Endometrial microvascular endothelial cells (primary cell): ENCODE measurements around the gene VDR. TPM values are rescaled to one million over a fixed set of nuclear protein-coding genes. Genes with fewer than 3 reads are reported as not detected.

Experiments
- in situ Hi-C: cut with HindIII; loops from 2 replicates; pipeline ENCODE4 v1.10.0; 2017; ENCODE audit warnings: low sequenced_read_pairs, low pct_unique_long_range_greater_than_20kb; ENCODE audit errors: inconsistent ontology term
- total RNA-seq: library from RNA; depleted of rRNA; stranded (reverse); fragments of >200 nt; gene quantifications from one replicate; pipeline ENCODE4 v1.2.3, GENCODE V29; 2015; ENCODE audit errors: inconsistent ontology term

The VDR gene
- total RNA-seq, 1 donor from 2014 or later, result 3.6 TPM

DNA sequence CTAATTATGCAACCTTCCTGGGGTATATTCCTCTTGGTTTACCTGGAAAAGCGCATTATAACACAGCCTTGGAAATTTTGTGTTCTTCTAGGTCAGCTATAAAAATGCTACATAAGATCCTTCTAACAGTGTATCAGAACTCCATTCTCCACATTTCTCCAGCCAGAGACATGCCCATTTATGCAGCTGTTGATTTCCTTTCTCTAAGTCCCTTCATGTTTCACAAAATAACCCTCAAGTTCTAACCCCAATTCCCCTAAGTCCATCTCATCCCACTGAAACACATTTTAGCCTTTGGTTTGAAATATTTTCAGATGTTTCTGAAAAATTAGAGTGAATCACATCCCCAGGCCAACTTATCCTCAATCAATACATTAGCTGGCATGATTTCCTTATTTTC is 64.2 kb downstream of the VDR start:
- in situ Hi-C loops, result no loop called here

DNA sequence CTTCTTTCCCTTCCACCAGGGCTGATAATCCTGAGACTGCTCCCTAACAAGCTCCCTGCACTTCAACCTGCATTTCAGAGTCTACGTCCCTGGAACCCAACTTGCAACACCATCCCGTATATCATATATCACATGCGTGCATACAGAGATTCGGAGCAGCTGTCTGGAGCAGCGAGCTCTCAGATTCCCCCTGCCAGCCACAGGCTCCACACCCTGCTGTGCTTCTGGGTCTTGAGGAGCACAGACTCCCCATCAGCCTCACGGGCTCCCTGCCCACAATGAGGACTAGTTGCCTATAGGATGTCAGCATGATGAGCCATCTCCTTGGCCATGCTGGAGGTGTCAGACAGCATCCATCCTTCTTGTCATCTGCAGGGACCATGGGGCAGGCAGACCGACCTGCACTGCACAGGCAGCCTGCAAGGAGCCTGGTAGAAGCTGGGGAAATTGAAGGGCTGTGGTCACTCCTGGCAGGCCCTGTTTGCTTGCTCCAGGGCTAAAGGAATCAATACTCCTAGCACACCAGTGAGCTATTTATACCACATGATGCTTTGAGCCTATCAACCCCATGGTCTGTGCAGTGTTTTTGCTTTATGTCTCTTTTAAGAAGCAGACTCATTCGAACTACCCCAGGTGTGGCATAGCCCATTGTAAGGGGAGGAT is 65.4 kb downstream of the VDR start:
- in situ Hi-C loops, result no loop called here

DNA sequence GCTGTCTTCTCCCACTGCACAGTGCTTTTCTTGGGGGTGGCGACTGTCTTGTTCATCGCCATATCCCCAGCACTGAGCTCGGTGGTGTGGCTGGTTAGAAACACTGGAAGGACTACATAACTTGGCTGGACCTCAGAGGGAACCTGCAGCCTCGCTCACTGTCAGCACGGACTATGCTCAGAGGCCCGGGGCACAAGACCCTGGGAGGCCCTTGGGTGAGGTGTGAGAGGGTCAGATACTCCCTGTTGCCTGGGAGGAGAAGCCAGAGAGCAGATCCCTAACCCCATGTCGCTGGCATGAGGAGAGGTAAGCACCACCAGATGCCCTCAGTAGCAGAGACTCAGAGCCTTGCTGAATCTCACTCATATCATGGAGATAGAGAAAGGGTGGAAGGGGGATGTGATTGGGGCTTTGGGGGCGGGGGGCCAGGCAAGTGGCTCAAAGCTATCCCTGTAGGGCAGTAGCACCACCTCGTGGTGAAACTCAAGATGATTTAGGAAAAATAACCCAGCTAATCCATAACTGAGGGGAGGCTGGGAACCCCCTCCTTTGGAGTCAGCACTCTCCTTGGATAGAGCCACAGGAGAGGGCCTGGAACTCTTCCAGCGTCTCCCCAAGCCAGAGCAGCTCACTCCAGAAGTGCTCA is 66.4 kb downstream of the VDR start:
- in situ Hi-C loops, result no loop called here

DNA sequence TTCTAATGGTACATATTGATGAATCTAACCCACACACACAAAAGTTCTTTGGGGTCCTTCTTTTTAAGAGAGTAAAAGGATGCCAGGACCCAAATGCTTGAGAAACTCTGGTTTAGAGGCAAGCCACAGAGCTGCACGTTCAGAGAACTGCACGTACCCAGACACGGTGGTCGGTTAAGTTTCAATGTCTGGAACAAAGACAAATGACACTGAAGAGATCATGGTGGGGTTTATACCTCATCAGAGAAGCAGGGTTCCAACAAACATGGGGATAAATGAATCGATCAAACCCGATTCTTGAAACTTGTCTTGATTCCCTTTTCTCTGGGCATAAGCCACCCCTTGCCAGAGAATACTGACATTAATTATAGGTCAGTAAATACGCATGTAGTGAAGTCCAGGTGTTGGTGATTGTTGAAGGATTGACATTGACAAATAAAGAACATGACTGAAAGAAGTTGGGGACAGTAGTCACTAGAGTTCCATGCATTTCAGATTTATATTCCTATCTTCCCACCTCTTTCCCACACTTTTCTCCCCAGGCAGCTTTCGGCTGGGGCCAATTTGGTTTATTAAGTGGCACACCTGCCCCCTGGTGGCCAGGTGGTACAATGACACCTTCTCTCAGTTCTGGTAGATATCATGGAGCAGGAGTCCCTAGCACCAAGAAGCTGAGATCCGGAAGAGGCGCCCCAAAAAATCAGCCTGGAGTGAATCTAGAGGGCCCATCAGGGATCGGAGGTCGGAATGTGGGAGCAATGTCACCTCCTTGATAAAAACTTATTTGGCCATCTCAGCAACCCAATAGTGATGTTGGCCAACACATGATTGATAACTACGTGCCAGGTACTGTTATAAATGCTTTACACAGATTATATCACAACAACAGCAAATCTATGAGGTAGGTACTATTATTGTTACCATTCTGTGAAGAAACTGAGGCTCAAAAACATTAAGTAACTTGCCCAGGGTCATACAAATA is 67.3 kb downstream of the VDR start:
- in situ Hi-C loops, result no loop called here

DNA sequence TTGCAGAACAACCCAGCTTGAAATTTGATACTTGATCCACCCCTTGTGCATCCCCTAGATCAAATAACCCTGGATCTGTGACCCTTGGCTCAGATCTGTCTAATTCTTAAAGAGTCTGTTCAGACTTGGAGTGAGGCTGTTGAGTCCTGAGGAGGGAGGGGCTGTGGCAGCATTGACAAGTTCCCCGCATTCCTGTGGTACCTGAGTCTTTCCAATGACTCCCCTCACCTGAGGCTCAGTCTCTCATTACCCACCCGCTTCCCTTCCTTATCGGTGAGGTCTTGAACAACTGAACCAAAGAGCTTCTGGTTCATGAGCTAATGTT is 69.0 kb downstream of the VDR start:
- in situ Hi-C loops, result no loop called here

DNA sequence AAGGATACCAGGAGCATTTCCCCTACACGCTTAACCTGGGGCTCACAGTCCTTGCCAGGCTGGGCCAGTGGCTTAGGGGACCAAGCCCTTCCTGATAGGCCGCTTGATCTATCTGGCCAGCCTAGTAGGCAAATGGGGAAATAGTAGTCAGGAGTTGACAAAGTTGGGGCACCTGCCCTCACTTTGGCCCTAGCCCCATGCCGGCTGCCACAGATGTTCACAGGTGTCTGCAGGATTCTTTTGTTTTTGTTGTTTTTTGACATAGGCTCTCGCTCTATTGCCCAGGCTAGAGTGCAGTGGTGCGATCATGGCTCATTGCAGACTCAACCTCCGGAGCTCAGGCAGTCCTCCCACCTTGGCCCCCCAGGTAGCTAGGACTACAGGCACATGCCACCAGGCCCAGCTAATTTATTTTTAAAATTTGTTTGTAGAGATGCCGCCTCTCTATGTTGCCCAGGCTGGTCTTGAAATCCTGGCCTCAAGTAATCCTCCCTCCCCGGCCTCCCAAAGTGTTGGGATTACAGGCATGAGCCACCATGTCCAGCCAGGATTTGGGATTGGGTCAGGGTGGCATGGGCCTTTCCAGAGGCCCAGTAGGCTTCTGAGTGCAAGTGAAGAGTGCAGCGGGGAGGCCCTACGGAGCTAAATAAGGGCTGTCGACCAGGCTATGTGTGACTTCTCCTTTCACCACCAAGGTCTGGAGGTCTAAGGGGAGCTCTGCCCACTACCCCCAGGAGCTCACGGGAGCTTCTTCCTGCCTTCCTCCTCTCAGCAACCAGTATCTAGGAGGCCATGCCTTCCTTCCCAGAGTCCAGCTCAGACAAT is 69.6 kb downstream of the VDR start:
- in situ Hi-C loops, result no loop called here

DNA sequence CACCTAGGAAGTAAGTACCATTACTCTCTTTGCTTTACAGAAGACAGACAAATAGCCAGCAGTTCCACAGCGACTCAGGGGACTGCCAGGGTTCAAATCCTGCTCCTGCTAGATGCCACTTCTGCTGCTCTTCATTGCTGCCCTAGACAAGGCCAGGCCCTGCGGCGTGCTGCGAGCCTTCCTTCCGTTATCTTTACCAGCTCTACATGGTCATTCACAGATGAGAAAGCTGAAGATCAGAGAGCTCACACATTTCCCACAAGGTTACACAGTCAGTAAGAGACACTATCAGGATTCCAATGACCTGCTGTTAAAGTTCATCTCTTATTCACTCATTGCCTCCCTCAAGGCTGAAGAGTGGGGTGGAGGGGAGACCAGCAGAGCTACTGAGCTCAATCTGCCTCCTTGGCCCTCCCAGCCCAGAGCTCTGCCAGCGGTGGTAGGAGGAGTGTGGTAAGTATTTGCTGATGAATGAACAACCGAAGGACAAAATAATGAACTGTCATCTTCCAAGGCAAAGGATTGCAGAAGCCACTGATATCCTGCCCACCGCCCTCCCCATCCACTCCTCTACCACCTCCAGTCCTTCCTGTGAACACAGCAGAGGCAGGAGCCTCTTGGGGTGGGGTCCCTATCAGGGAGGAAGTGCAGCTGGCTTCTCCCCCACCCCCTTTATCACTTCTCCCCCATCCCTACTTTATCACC is 70.4 kb downstream of the VDR start:
- in situ Hi-C loops, result no loop called here

DNA sequence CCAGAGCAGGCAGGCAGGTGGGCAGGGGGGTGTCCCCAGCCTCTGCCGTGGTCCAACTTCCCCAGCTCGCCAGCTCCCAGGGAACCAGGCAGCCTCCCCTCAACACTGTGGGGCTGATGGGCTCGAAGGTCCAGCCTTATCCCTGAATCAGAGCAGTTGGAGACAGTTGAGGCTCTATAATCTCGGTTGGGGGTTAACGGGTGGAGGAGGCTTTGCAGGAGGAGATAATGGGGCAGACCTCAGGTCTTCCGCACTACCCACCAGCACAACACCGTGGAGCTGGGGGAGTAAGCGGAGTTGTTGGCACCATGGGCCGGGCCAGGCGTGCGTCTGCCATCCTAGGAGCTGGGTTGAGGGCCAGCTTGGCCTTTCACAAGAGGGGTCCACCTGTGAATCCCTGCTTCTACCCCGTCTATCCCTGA is 71.2 kb downstream of the VDR start:
- in situ Hi-C loops, result no loop called here

DNA sequence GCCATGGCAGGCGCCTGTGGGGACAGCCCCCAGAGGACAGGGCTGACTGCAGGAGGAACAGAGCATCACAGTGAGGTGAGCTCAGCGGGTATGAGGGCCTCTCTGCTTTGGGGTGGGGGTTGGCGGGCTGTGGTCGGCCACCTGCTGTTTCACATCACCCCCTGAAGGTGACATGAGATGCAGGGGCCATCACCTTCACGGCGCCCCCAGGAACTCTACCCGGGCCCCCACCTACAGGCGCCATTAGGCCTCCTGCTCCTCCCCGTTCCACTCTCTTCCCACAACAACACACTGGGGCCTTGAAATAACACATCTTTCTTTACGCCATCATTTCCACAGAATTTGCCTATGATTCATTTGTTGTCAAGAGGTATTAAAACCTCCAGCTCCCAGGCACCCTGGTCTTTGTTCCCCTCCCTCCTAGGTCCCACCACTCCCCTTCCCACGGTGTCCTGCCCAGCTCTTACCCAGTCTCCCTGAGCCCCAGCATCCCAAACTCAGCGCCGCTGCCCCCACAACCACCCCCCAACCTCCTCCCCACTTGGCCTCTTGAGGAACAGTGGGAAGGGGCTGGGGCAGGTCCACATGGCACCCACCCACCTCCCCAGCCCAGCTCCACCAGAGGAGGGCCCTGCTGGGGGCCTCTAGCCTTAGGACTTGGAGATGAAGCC is 72.4 kb downstream of the VDR start:
- in situ Hi-C loops, result no loop called here

DNA sequence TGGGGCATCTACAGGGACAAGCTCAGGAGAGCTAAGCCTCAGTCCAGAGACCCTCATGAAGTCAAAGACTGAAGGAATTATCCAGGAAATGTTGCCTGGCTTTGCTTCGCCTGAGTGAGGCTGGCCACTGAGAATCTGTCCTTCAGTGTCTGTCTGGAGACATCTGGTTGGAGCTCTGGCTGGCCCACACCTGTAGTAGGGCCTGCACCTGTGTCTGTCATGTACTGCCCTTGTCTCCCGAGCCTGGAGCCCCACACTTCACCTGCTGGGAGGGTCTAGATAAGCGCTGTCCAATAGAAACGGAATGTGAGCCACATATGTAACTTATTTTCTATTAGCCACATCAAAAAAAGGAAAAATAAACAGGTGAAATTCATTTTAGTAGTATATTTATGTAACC is 75.2 kb downstream of the VDR start:
- in situ Hi-C loops, result no loop called here

DNA sequence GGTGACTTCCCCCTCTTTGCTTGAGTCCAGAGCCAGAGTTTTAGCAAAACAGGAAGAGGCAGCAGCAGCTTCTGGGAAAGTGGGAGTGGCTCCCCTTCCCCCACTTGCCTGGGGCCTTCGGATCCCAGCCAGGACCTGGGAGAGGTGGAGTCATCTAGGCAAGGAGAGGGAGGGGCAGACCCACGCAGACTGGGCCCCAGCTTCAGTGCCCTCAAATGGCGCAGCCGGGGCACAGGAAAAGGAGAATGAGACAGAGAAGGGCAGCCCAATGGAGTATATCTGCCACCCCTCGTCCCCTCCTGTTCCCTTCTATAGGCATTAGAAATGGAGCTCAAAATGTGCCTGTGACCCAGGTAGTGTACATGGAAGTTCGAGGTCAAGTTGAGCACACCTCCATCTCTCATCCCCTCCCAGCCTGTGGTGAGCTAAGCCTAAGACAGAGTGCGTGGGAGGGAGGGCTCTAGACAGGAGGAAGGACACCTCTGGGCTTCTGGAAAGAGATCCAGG is 75.8 kb downstream of the VDR start:
- in situ Hi-C loops, result no loop called here

DNA sequence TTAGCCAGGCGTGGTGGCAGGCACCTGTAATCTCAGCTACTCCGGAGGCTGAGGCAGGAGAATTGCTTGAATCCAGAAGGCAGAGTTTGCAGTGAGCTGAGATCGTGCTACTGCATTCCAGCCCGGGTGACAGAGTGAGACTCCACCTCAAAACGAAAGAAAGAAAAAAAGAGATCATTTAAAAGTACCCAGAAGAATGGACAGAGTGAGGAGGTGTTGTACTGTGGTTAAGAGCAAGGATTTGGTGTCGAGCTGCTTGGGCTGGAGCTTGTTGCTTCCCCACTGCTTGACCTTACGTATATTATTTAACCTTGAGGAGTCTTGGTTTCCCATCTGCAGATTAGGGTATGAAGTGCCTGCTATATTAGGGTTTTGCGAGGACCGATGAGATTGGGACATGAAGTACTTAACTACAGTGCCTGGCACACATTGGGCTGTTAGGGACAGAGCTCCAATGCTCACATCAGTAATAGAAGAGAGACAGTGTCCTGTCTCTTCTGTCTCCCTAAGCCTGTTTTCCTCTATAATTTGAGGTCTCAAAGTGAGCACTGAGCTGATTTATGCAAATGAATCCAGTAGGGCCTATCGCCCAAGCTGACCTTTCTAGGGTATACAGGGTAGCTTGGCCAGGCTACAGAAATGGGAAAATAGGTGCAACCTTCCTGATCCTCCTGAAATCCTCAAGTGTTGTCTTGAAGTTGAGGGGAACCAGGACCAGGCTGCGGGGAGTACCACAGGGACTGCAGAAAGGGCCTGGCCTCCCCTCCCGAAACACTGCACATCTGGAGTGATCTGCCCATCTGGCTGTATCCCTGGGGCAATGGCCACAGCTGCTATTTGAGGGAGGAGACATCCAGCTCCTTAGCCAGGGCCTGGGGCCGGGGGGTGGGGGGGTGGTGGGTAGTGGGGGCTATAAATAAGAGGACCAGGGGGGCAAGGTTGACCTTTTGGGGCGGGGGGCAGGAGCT is 76.5 kb downstream of the VDR start:
- in situ Hi-C loops, result no loop called here

DNA sequence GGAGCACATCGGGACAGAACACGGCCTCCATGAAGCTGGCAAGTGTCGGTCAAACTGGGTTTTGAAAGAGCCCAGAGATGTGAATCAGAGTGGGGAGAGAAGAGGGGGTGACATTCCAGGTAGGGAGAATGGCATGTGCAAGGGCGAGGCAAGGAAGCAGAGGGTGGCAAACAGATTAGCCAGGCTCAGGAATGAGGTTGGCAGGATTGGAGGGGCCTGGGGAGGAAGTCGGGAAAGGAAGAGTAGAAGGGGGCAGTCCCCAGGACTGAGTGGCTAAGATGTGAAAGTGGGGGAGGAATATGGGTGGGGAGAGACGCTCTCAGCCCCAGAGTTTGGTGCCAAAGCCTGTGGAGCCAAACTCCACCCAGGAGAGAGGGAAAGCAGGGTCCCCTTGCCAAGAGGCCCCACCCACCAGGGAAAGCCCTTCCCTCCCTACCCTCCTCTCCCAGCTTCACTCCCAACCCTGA is 79.6 kb downstream of the VDR start:
- in situ Hi-C loops, result no loop called here

DNA sequence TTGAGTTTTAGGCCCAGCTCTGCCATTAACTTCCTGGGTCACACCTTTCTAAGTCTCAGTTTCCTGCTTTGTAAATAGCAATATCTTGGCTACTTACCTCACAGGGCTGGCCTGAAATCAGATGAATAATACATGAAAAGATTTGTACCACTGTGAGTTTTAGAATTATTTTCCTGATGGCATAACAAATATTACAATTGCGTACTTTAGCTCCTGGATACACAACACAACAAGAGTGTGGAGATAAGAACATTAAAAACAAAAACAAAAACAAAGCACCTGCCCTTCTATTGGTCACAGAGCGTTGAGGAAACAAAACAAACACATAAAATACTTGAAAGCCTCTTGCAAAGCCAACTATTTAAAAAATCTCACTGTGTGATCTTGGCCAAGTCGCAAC is 80.2 kb downstream of the VDR start:
- in situ Hi-C loops, result no loop called here

DNA sequence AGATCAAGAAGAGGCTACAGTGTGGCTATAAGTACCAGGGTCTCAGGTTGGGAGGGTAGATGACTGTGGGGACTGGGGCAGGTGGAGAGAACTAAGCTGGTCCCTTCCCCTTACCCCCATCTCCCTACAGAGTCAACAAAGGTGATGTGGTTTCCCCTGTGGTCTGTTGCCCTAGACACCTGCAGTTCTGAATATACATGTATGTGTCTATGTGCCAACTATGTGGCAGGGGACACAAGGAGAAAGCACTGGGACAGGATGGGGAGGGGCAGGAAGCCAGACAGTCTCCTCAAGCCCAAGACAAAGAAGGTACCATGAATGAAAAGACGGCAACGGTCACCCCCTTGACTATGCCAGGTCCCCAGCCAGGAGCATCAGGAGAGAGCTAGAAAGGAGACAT is 80.6 kb downstream of the VDR start:
- in situ Hi-C loops, result no loop called here

DNA sequence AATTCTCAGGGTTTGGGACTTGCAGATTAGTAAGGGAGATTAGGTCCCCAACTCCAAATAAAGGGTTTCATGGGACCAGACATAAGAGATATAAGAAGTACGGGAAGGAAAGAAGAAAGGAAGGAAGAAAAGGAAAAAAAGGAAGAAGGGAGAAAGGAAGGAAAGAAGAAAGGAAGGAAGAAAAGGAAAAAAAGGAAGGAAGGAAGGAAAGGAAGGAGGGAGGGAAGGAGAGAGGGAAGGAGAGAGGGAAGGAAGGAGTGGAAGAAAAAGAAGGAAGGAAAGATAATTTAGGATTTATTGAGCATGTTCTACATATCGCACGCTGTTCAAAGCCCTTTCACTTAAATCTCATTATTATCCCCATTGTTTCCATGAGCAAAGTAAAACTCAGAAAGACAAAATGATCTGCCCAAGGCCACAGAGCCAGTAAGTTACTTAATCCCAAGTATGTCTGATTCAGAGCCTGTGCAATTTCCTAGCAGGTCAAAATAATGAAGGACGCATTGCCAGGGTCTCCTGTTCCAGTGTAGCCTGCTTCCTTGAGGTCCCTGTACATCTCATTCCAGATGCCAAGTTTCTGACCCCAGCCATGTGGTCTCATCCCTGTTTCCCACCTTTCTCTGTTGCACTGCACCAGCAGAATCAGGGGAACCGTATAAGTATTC is 81.2 kb downstream of the VDR start:
- in situ Hi-C loops, result no loop called here
